WTC11 (cell line): ENCODE data around the gene FAM193B. TPM values are rescaled to one million over a fixed set of nuclear protein-coding genes. Genes with fewer than 3 reads are reported as not detected.

Experiments used
- ATAC-seq: fragments of 200-7000 bp; cut with Tn5 transposase; 2 replicates; pipeline ENCODE4 v1.10.0; 2021; ENCODE audit warnings: mild to moderate bottlenecking, moderate library complexity
- CTCF ChIA-PET: fragments of 300-600 bp; sonication (Branson Sonifier 250); formaldehyde crosslinking; loops from one replicate; lab custom pipeline; 2021; ENCODE audit warnings: antibody characterized with exemption; lab: Charles Lee
- POLR2A ChIA-PET: fragments of 350-600 bp; sonication (Branson Sonifier 250); formaldehyde crosslinking; loops from one replicate; lab custom pipeline; 2021; ENCODE audit warnings: antibody characterized with exemption; lab: Charles Lee
- DNase-seq: peaks from one replicate; pipeline ENCODE4 v3.0.0; 2021; ENCODE audit warnings: low spot score
- H3K27ac Mint-ChIP-seq: 2 replicates; pipeline ENCODE4 v1.8.0; 2021; ENCODE audit warnings: mixed read lengths
- H3K27me3 Mint-ChIP-seq: 2 replicates; pipeline ENCODE4 v1.8.0; 2021; ENCODE audit warnings: low read depth, mild to moderate bottlenecking, moderate library complexity, mixed read lengths
- H3K36me3 Mint-ChIP-seq: 2 replicates; pipeline ENCODE4 v1.8.0; 2021; ENCODE audit warnings: mixed read lengths
- H3K4me1 Mint-ChIP-seq: 2 replicates; pipeline ENCODE4 v1.8.0; 2022; ENCODE audit warnings: mixed read lengths
- H3K4me3 Mint-ChIP-seq: 2 replicates; pipeline ENCODE4 v1.8.0; 2021; ENCODE audit warnings: mild to moderate bottlenecking, moderate library complexity, mixed read lengths
- H3K9me3 Mint-ChIP-seq: 2 replicates; pipeline ENCODE4 v1.8.0; 2021; ENCODE audit warnings: mixed read lengths
- CDX4 ChIP-seq: fragments of 250-450 bp; sonication (Bioruptor Pico); IDR thresholded peaks from 2 replicates; pipeline ENCODE4 v1.9.0; 2021; ENCODE audit warnings: moderate library complexity, mild to moderate bottlenecking, inconsistent platforms, borderline replicate concordance
- CREM ChIP-seq: sonication (generic); formaldehyde crosslinking; IDR thresholded peaks from 2 replicates; pipeline ENCODE4 v1.8.1; 2022; ENCODE audit warnings: mild to moderate bottlenecking, missing genetic modification reagents, moderate library complexity
- CTCF ChIP-seq: fragments of 200-600 bp; IDR thresholded peaks from 2 replicates; pipeline ENCODE4 v1.8.0; 2022; ENCODE audit warnings: antibody characterized with exemption
- JUN ChIP-seq: sonication (generic); formaldehyde crosslinking; IDR thresholded peaks from 2 replicates; pipeline ENCODE4 v1.8.0; 2023; ENCODE audit warnings: mild to moderate bottlenecking, missing genetic modification reagents
- NR3C1 ChIP-seq: sonication (generic); formaldehyde crosslinking; conservative IDR thresholded peaks from 2 replicates; pipeline ENCODE4 v1.8.1; 2023; ENCODE audit warnings: low read depth, mild to moderate bottlenecking, missing genetic modification reagents
- PRDM15 ChIP-seq: sonication (generic); formaldehyde crosslinking; IDR thresholded peaks from 2 replicates; pipeline ENCODE4 v1.8.0; 2022; ENCODE audit warnings: missing genetic modification reagents
- SP1 ChIP-seq: sonication (generic); formaldehyde crosslinking; conservative IDR thresholded peaks from 2 replicates; pipeline ENCODE4 v1.8.1; 2022; ENCODE audit warnings: missing genetic modification reagents
- TP53 ChIP-seq: sonication (generic); formaldehyde crosslinking; IDR thresholded peaks from 2 replicates; pipeline ENCODE4 v1.8.1; 2023; ENCODE audit warnings: mild to moderate bottlenecking, missing genetic modification reagents
- ZNF423 ChIP-seq: fragments of 250-450 bp; sonication (Bioruptor Pico); IDR thresholded peaks from 2 replicates; pipeline ENCODE4 v2.1.2; 2022; ENCODE audit warnings: mild to moderate bottlenecking, moderate library complexity
- ZNF671 ChIP-seq: fragments of 250-450 bp; sonication (Bioruptor Pico); IDR thresholded peaks from 2 replicates; pipeline ENCODE4 v1.8.0; 2021; ENCODE audit warnings: mild to moderate bottlenecking
- total RNA-seq: library from RNA; stranded (reverse); gene quantifications from 3 replicates; pipeline ENCODE4 v1.2.3, GENCODE V29; 2021
- TF ChIP-seq, protein P1 (sequence below): fragments of 250-450 bp; sonication (Bioruptor Pico); IDR thresholded peaks from 2 replicates; pipeline ENCODE4 v1.9.0; 2021; ENCODE audit warnings: mild to moderate bottlenecking, borderline replicate concordance
- TF ChIP-seq, protein P2 (sequence below): fragments of 250-450 bp; sonication (Bioruptor Pico); IDR thresholded peaks from 2 replicates; pipeline ENCODE4 v1.9.0; 2021; ENCODE audit warnings: mild to moderate bottlenecking

The FAM193B gene
- total RNA-seq, 1 experiment from 2014 or later: 101 TPM

GRCh38 chr5:177502886-177503285 lies 51.5 kb downstream of the FAM193B start (continued):
- no peak for TF ChIP-seq PRDM15 (CRISPR knock-in tag)
- TF ChIP-seq CDX4 (CRISPR knock-in tag): no peak
- TF ChIP-seq, all 79 proteins: peak for 0

DNA sequence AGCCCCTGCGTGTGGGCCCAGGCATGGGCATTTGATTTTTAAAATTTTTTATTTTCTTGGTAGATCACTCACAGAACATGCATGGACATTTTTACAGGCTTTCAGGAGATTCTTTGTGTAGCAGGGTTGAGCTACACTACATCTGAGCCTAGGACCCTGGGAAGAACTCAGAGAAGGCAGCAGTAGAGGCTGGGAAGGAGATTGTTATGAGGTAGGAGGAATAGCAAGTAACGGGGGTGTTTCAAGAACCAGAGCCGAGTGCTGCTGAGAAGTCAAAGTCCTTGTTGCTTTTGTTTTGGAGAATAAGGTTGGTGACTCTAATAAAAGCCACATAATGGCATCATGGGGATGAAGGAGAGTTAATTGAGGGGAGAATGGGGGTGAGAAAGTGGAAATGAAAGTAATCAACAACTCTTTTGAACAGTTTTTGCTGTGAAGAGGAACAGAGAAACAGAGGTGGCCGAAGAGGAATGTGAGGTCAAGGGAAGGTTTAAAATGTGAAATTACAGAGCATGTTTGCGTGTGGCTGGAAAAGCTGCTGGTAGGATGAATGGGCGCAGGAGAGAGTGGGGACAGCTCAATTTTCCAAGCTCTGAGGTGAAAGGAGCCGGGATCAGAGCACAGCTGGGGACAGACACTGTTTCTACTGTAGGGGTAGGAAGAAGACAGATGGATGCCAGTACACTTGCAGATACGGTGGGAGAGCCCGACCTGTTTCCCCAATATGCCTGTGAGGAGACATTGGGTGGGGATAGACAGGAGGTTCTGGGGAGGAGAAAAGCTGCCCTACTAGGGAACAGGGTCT lies 52.3 kb downstream of the FAM193B start:
- peaks cover 2% of the 10 kb centered on the region for H3K36me3 Mint-ChIP-seq
- no peak overlapping the region; the same call in 1 of the 2 replicates for H3K27ac Mint-ChIP-seq
- ATAC-seq: no peak
- POLR2A ChIA-PET: interaction anchor here (1.2 to 1.5 kb wide), 2 partner anchors 9 to 11 kb away, joined by 4 to 5 read pairs; no protein-coding TSS in a partner anchor
- H3K4me3 Mint-ChIP-seq: no peak overlapping the region
- peaks cover 16% of the 10 kb centered on the region for H3K4me1 Mint-ChIP-seq
- H3K9me3 Mint-ChIP-seq: no peaks in the 10 kb centered on the region
- no peak for DNase-seq
- CTCF ChIA-PET: interaction anchor here (0.5 to 3.8 kb wide), 32 partner anchors 8 to 687 kb away, joined by 3 to 53 read pairs (median 7); partner anchors contain the start of genes DDX41, DOK3 and GRK6
- TF ChIP-seq ZNF671 (no peak), JUN (CRISPR knock-in tag) (no peak), TP53 (CRISPR knock-in tag) (no peak)
- TF ChIP-seq, protein P1, sequence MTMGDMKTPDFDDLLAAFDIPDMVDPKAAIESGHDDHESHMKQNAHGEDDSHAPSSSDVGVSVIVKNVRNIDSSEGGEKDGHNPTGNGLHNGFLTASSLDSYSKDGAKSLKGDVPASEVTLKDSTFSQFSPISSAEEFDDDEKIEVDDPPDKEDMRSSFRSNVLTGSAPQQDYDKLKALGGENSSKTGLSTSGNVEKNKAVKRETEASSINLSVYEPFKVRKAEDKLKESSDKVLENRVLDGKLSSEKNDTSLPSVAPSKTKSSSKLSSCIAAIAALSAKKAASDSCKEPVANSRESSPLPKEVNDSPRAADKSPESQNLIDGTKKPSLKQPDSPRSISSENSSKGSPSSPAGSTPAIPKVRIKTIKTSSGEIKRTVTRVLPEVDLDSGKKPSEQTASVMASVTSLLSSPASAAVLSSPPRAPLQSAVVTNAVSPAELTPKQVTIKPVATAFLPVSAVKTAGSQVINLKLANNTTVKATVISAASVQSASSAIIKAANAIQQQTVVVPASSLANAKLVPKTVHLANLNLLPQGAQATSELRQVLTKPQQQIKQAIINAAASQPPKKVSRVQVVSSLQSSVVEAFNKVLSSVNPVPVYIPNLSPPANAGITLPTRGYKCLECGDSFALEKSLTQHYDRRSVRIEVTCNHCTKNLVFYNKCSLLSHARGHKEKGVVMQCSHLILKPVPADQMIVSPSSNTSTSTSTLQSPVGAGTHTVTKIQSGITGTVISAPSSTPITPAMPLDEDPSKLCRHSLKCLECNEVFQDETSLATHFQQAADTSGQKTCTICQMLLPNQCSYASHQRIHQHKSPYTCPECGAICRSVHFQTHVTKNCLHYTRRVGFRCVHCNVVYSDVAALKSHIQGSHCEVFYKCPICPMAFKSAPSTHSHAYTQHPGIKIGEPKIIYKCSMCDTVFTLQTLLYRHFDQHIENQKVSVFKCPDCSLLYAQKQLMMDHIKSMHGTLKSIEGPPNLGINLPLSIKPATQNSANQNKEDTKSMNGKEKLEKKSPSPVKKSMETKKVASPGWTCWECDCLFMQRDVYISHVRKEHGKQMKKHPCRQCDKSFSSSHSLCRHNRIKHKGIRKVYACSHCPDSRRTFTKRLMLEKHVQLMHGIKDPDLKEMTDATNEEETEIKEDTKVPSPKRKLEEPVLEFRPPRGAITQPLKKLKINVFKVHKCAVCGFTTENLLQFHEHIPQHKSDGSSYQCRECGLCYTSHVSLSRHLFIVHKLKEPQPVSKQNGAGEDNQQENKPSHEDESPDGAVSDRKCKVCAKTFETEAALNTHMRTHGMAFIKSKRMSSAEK: no peak
- TF ChIP-seq, protein P2, sequence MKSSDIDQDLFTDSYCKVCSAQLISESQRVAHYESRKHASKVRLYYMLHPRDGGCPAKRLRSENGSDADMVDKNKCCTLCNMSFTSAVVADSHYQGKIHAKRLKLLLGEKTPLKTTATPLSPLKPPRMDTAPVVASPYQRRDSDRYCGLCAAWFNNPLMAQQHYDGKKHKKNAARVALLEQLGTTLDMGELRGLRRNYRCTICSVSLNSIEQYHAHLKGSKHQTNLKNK (CRISPR knock-in tag): no peak
- peaks cover 31% of the 10 kb centered on the region for H3K27me3 Mint-ChIP-seq

- no peak overlapping the region for H3K27ac Mint-ChIP-seq
- TF ChIP-seq CREM (CRISPR knock-in tag) (0 out of 2 replicates have a peak, but pooled peaks have one; percentile 26), ZNF423 (CRISPR knock-in tag) (0 out of 2 replicates have a peak, but pooled peaks have one; percentile 63), CTCF (peak; percentile 88), SP1 (CRISPR knock-in tag) (0 out of 2 replicates have a peak, but pooled peaks have one; percentile 21), NR3C1 (no peak), ZNF671 (no peak)
- ATAC-seq (peak; percentile 31), DNase-seq (peak; percentile 98)
- peaks cover 21% of the 10 kb centered on the region for H3K4me1 Mint-ChIP-seq
- peaks cover 31% of the 10 kb centered on the region for H3K27me3 Mint-ChIP-seq
- H3K9me3 Mint-ChIP-seq: no peaks in the 10 kb centered on the region
- CTCF ChIA-PET: interaction anchor here (0.5 to 3.8 kb wide), 38 partner anchors 9 to 672 kb away, joined by 3 to 53 read pairs (median 6); partner anchors contain the start of genes DDX41, DOK3, GRK6 and TMED9
- no peaks in the 10 kb centered on the region for H3K36me3 Mint-ChIP-seq
- no peak overlapping the region for H3K4me3 Mint-ChIP-seq
- POLR2A ChIA-PET: interaction anchor here (0.7 to 1.5 kb wide), 3 partner anchors 8 to 9 kb away, joined by 3 to 5 read pairs (median 4); no protein-coding TSS in a partner anchor
These were observed 53.5 kb downstream of the FAM193B start for GRCh38 chr5:177500685-177501522.
